GM18951 (cell line): ENCODE results near the gene FITM1.

ENCODE experiments used
- POLR2A ChIP-seq: IDR thresholded peaks from 4 replicates; pipeline ENCODE4 v1.6.1; 2011; ENCODE audit warnings: mild to moderate bottlenecking; ENCODE audit not compliant: insufficient read length, insufficient read depth; ENCODE audit errors: extremely low read depth
- in situ Hi-C: fragments of 300-500 bp; cut with MboI; formaldehyde crosslinking; loops from one replicate; pipeline ENCODE4 v1.12.0; 2022; ENCODE audit warnings: low sequenced_read_pairs, mixed read lengths, inconsistent platforms; ENCODE audit not compliant: unreplicated experiment

FITM1 gene

DNA sequence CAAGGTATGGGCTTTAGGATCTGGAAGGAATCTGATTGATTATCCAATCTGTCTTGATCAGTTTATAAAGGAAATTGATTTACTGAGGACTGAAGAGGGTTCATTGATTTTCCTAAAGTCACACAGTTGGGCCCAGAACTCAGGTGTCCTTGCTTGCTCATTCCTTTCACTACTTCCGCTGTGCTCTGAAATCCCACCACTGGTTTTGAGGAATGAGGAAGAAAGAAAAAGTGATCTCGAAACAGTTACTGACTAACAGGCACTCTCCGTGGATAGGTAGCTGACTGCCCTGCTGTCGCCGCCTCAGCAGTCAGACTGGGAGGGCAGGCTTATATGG, at the start of gene FITM1:
Gene FITM1 (plus strand): TSS at position 280 of the 337 bp plus-strand sequence. CDS start 905 bp downstream, outside the sequence.
- no peak for TF ChIP-seq POLR2A
- in situ Hi-C loops, result no loop called here

DNA sequence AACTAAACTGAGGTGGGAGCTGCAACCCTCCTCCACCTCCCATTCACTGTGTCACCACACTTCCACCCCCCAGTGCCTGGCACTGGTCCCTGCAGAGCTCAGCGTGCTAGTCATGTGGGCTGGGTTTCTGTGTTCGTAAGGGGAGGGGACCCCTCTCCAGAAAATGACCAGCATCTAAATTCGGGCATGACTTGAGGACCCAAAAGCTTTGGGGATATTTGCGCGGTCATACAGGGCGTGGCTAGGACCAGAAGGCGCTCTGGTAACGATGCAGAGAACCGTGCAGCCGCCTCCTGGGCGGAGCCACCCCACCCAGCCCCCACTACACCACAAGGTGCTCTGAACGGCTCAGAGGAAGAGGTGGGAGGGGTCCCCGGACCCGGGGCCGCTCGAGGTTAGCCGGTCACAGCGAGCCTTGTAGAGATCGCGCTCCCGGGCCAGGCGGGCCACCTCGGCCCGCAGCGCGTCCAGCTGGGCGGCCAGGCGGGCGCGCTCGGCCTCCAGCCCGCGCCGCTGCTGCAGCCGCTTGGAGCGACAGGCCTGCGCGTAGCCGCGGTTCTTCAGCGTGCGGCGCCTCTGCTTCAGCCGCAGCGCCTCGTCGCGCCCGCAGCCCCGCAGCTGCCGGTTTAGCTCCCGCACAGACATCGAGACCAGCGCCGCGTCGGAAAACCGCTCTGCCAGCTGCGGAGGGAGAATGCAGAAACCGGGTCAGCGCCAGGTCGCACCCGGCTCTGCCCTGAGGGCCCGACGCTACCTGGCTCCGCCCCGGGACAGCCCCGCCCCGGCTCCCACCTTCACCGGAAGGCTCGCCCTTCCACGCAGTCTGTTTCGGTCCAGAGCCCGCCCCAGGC, 49.3 kb upstream of the FITM1 start:
- peak; percentile 73 for TF ChIP-seq POLR2A
- in situ Hi-C loops, result loop anchor here (25.0 kb wide), 1 partner anchor 94 kb away; the partner anchor contains the start of gene DHRS4L2

GRCh38 chr14:24081739-24082211, 48.7 kb upstream of the FITM1 start:
- in situ Hi-C loops, result loop anchor here (25.0 kb wide), 1 partner anchor 94 kb away; the partner anchor contains the start of gene DHRS4L2
- TF ChIP-seq POLR2A, result no peak

DNA sequence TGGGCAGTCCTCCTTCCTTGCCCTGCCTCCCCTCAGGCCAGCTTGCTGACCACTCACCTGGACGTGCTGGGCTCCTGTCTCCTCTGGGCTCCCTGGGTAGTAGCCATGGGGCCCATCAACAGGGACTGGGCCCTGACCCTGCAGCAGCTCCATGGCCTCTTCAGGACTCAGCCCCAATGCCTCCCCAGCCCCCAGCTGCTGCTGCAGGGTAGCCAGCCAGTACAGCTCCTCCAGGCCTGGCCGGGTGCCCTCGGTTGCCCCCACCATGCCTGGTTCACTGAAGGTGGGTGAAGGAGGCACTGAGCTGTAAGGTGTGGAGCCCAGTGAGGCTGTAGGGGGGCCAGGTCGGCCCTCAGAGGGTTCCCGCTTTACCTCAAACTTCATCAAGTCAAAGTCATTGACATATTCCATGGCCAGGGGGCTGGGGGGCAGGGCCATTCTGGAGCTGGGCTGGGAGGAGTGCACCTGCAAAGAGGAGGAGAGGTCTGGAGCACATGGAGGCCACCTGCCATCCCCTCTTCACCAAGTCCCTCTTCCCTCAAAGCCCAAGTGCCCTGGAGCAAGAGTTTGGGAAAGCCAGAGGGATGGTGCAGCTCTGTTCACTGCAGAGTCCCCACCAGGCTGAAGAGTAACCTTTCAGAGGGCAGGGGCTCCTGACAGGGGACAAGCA, 47.9 kb upstream of the FITM1 start:
- no peak for TF ChIP-seq POLR2A
- in situ Hi-C loops, result loop anchor here (25.0 kb wide), 1 partner anchor 95 kb away; the partner anchor contains the start of gene DHRS4L2

- in situ Hi-C loops, result loop anchor here (25.0 kb wide), 1 partner anchor 96 kb away; the partner anchor contains the start of gene DHRS4L2
- TF ChIP-seq POLR2A, result no peak
Observed at GRCh38 chr14:24083462-24083861, 47.0 kb upstream of the FITM1 start.

- in situ Hi-C loops, result loop anchor here (25.0 kb wide), 1 partner anchor 97 kb away; the partner anchor contains the start of gene DHRS4L2
- TF ChIP-seq POLR2A, result no peak
Observed at GRCh38 chr14:24084440-24084839, 46.0 kb upstream of the FITM1 start.

DNA sequence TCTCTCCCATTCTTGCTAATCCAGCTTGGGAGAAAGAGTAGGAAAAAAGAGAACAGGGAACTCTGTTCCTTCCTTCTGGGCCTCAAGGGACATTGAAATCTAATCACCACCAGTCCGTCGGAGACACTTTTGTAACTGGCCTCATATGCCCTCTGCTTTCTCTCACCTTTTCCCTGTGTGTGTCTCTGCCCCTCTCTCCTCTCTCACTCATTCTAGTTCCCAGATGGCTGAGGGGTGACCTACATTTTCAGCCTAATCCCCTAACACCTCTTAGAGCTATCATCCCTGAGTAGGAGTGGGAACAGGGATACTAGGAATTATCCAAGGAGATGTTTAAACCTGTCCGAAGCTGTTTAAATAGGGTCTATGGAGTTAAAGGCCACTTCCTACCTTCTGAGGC, 45.2 kb upstream of the FITM1 start:
- in situ Hi-C loops, result loop anchor here (25.0 kb wide), 1 partner anchor 98 kb away; the partner anchor contains the start of gene DHRS4L2
- TF ChIP-seq POLR2A, result no peak

GRCh38 chr14:24086193-24086955, 44.1 kb upstream of the FITM1 start:
- in situ Hi-C loops, result loop anchor here (25.0 kb wide), 1 partner anchor 99 kb away; the partner anchor contains the start of gene DHRS4L2
- TF ChIP-seq POLR2A, result no peak

DNA sequence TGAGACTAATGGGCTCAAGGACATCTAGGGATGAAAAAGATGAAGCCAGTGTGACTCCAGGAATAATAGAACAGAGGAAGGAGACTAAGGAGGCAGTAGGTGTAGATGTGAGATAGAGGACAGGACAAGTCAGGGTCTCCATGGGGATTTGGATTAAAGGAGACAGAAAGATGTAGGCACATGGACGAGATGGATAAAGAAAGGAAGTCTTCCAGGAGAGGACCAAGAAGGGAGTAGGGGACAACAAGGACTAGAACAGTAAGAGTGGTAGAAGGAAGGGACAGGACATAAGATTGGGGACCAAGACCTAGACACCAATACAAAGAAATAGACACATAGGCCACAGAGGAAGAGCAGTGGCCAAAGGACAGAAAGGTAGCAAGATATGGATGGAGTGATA, 43.5 kb upstream of the FITM1 start:
- in situ Hi-C loops, result loop anchor here (25.0 kb wide), 1 partner anchor 100 kb away; the partner anchor contains the start of gene DHRS4L2

DNA sequence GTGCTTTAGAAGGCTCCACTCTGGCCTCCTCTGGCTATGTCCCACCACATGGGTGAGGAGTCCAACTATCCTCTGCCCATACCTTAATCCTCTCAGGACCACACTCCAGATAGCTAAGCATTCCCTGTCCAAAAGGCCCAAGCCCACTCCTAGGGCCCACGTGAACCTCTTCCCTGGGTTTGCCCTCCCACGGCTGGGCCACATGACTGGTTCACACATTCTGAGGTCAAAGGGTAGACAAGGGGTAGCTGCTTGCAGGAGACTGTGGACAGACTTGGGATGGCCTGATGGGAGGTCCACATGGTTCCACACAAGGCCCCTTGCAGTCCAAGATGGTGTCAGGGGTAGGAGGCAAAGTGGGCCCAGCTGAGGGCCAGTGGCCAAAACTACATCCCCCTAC, 42.4 kb upstream of the FITM1 start:
- in situ Hi-C loops, result loop anchor here (25.0 kb wide), 1 partner anchor 101 kb away; the partner anchor contains the start of gene DHRS4L2
- no peak for TF ChIP-seq POLR2A

More for the DNA sequence above, 43.5 kb upstream of the FITM1 start:
- no peak for TF ChIP-seq POLR2A

- in situ Hi-C loops, result loop anchor here (25.0 kb wide), 1 partner anchor 103 kb away; the partner anchor contains the start of gene DHRS4L2
- TF ChIP-seq POLR2A, result no peak
Observed at GRCh38 chr14:24089890-24090289, 40.6 kb upstream of the FITM1 start.

- no peak for TF ChIP-seq POLR2A
- in situ Hi-C loops, result loop anchor here (25.0 kb wide), 1 partner anchor 105 kb away; the partner anchor contains the start of gene DHRS4L2
Observed at GRCh38 chr14:24092110-24092504, 38.4 kb upstream of the FITM1 start.
